T-helper 1 cell treated with Interleukin-12 subunit alpha and Interleukin-12 subunit beta and Interleukin-4 antibody, amounts not matched to agents 30 μg/mL and 1 μg/mL, for 36 hours (primary cell): ENCODE data around the gene NOSTRIN.

Source experiments
- H3K27ac Mint-ChIP-seq: one replicate; pipeline ENCODE4 v1.8.0; 2021; ENCODE audit warnings: mild to moderate bottlenecking, mixed read lengths
- H3K27me3 Mint-ChIP-seq: one replicate; pipeline ENCODE4 v1.8.0; 2021; ENCODE audit warnings: low read depth, mixed read lengths
- H3K36me3 Mint-ChIP-seq: one replicate; pipeline ENCODE4 v1.8.0; 2021; ENCODE audit warnings: low read depth, mixed read lengths
- H3K4me1 Mint-ChIP-seq: one replicate; pipeline ENCODE4 v1.8.0; 2021; ENCODE audit warnings: low read depth, mixed read lengths
- H3K4me3 Mint-ChIP-seq: one replicate; pipeline ENCODE4 v1.8.0; 2021; ENCODE audit warnings: mild to moderate bottlenecking, moderate library complexity, mixed read lengths
- H3K9me3 Mint-ChIP-seq: one replicate; pipeline ENCODE4 v1.8.0; 2021; ENCODE audit warnings: mixed read lengths

The NOSTRIN gene

GRCh38 chr2:168798076-168798887 lies 4.2 kb upstream of the NOSTRIN start:
- H3K4me1 Mint-ChIP-seq = peaks cover 16% of the 10 kb centered on the region
- no peak overlapping the region for H3K27ac Mint-ChIP-seq
- no peaks in the 10 kb centered on the region for H3K36me3 Mint-ChIP-seq
- no peaks in the 10 kb centered on the region for H3K9me3 Mint-ChIP-seq
- peaks cover 9% of the 10 kb centered on the region for H3K27me3 Mint-ChIP-seq
- H3K4me3 Mint-ChIP-seq = no peak overlapping the region

GRCh38 chr2:168798888-168799410 lies 3.5 kb upstream of the NOSTRIN start:
- H3K9me3 Mint-ChIP-seq = no peaks in the 10 kb centered on the region
- H3K36me3 Mint-ChIP-seq = no peaks in the 10 kb centered on the region
- H3K4me1 Mint-ChIP-seq = peaks cover 17% of the 10 kb centered on the region
- H3K4me3 Mint-ChIP-seq = no peak overlapping the region
- H3K27ac Mint-ChIP-seq = no peak overlapping the region
- peaks cover 11% of the 10 kb centered on the region for H3K27me3 Mint-ChIP-seq

GRCh38 chr2:168801471-168801870 lies 966 bp upstream of the NOSTRIN start:
- peaks cover 11% of the 10 kb centered on the region for H3K27me3 Mint-ChIP-seq
- no peaks in the 10 kb centered on the region for H3K36me3 Mint-ChIP-seq
- H3K4me1 Mint-ChIP-seq = peaks cover 17% of the 10 kb centered on the region
- H3K4me3 Mint-ChIP-seq = no peak overlapping the region
- no peak overlapping the region for H3K27ac Mint-ChIP-seq
- no peaks in the 10 kb centered on the region for H3K9me3 Mint-ChIP-seq

- H3K36me3 Mint-ChIP-seq = no peaks in the 10 kb centered on the region
- peaks cover 14% of the 10 kb centered on the region for H3K27me3 Mint-ChIP-seq
- H3K4me1 Mint-ChIP-seq = peaks cover 17% of the 10 kb centered on the region
- H3K4me3 Mint-ChIP-seq = no peak overlapping the region
- no peaks in the 10 kb centered on the region for H3K9me3 Mint-ChIP-seq
- H3K27ac Mint-ChIP-seq = no peak overlapping the region
Observed at GRCh38 chr2:168802859-168803725, 655 bp downstream of the NOSTRIN start.

GRCh38 chr2:168804214-168804613 lies 1.8 kb downstream of the NOSTRIN start:
- no peaks in the 10 kb centered on the region for H3K36me3 Mint-ChIP-seq

GRCh38 chr2:168805615-168806014 lies 3.2 kb downstream of the NOSTRIN start:
- H3K4me1 Mint-ChIP-seq = peaks cover 17% of the 10 kb centered on the region
- H3K4me3 Mint-ChIP-seq = no peak overlapping the region
- H3K36me3 Mint-ChIP-seq = no peaks in the 10 kb centered on the region
- no peaks in the 10 kb centered on the region for H3K9me3 Mint-ChIP-seq
- H3K27ac Mint-ChIP-seq = no peak overlapping the region
- H3K27me3 Mint-ChIP-seq = peaks cover 10% of the 10 kb centered on the region

More at GRCh38 chr2:168804214-168804613, 1.8 kb downstream of the NOSTRIN start:
- Mint-ChIP-seq H3K9me3 (no peaks in the 10 kb centered on the region), H3K27ac (no peak overlapping the region), H3K27me3 (peaks cover 14% of the 10 kb centered on the region), H3K4me1 (peaks cover 17% of the 10 kb centered on the region), H3K4me3 (no peak overlapping the region)

- H3K4me1 Mint-ChIP-seq = no peaks in the 10 kb centered on the region
- H3K27me3 Mint-ChIP-seq = peaks cover 4% of the 10 kb centered on the region
- H3K4me3 Mint-ChIP-seq = no peak overlapping the region
- H3K27ac Mint-ChIP-seq = no peak overlapping the region
- no peaks in the 10 kb centered on the region for H3K36me3 Mint-ChIP-seq
- no peaks in the 10 kb centered on the region for H3K9me3 Mint-ChIP-seq
Observed at GRCh38 chr2:168809537-168809936, 7.1 kb downstream of the NOSTRIN start.

GRCh38 chr2:168810235-168810634 lies 7.8 kb downstream of the NOSTRIN start:
- Mint-ChIP-seq H3K27ac (no peak overlapping the region), H3K9me3 (no peaks in the 10 kb centered on the region), H3K36me3 (no peaks in the 10 kb centered on the region), H3K4me1 (no peaks in the 10 kb centered on the region), H3K27me3 (peaks cover 4% of the 10 kb centered on the region), H3K4me3 (no peak overlapping the region)

- no peak overlapping the region for H3K4me3 Mint-ChIP-seq
- no peaks in the 10 kb centered on the region for H3K36me3 Mint-ChIP-seq
- H3K27ac Mint-ChIP-seq = no peak overlapping the region
- H3K27me3 Mint-ChIP-seq = peaks cover 10% of the 10 kb centered on the region
- H3K4me1 Mint-ChIP-seq = no peaks in the 10 kb centered on the region
- no peaks in the 10 kb centered on the region for H3K9me3 Mint-ChIP-seq
Observed at GRCh38 chr2:168811696-168812095, 9.3 kb downstream of the NOSTRIN start.

GRCh38 chr2:168814046-168814445 lies 11.6 kb downstream of the NOSTRIN start:
- no peaks in the 10 kb centered on the region for H3K9me3 Mint-ChIP-seq
- H3K27me3 Mint-ChIP-seq = peaks cover 7% of the 10 kb centered on the region
- no peaks in the 10 kb centered on the region for H3K36me3 Mint-ChIP-seq
- H3K4me3 Mint-ChIP-seq = no peak overlapping the region
- H3K27ac Mint-ChIP-seq = no peak overlapping the region
- no peaks in the 10 kb centered on the region for H3K4me1 Mint-ChIP-seq

- no peak overlapping the region for H3K27ac Mint-ChIP-seq
- H3K36me3 Mint-ChIP-seq = no peaks in the 10 kb centered on the region
- no peaks in the 10 kb centered on the region for H3K9me3 Mint-ChIP-seq
- no peak overlapping the region for H3K4me3 Mint-ChIP-seq
- no peaks in the 10 kb centered on the region for H3K4me1 Mint-ChIP-seq
- peaks cover 7% of the 10 kb centered on the region for H3K27me3 Mint-ChIP-seq
Observed at GRCh38 chr2:168814939-168815907, 12.8 kb downstream of the NOSTRIN start.

GRCh38 chr2:168816369-168816768 lies 13.9 kb downstream of the NOSTRIN start:
- Mint-ChIP-seq H3K4me3 (no peak overlapping the region), H3K9me3 (no peaks in the 10 kb centered on the region), H3K27ac (no peak overlapping the region), H3K36me3 (no peaks in the 10 kb centered on the region), H3K4me1 (no peaks in the 10 kb centered on the region), H3K27me3 (peaks cover 7% of the 10 kb centered on the region)

- H3K27me3 Mint-ChIP-seq = peaks cover 7% of the 10 kb centered on the region
- no peaks in the 10 kb centered on the region for H3K36me3 Mint-ChIP-seq
- no peaks in the 10 kb centered on the region for H3K4me1 Mint-ChIP-seq
- H3K9me3 Mint-ChIP-seq = no peaks in the 10 kb centered on the region
- H3K4me3 Mint-ChIP-seq = no peak overlapping the region
- no peak overlapping the region for H3K27ac Mint-ChIP-seq
Observed at GRCh38 chr2:168819050-168819715, 16.7 kb downstream of the NOSTRIN start.
